ENCODE results near the gene H2BK1. TPM values are rescaled to one million over a fixed set of nuclear protein-coding genes. Genes with fewer than 3 reads are reported as not detected.
A peak's percentile ranks its signal among the peaks of the same experiment; 100 is the strongest.

Gene H2BK1
- total and polyA plus RNA-seq, 7 experiments from 2014 or later: 1.8 to 6.4 (median 1.9) TPM; not detected in 2

- Mint-ChIP-seq H3K36me3 (peaks cover 2 to 13% (median 5%) of the 10 kb centered on the region in 5 donors), H3K4me3 (no peak overlapping the region), H3K4me1 (peaks cover 19 to 30% (median 26%) of the 10 kb centered on the region in 7 donors), H3K27me3 (no peaks in the 10 kb centered on the region), H3K27ac (peak overlapping the region in 1 of 9 donors; percentile 14), H3K9me3 (no peaks in the 10 kb centered on the region)
- Histone ChIP-seq H3K4me3 (ENCODE audit: low read length) (no peak overlapping the region), H3K27me3 (ENCODE audit: control insufficient read depth in 2 of 2, insufficient read depth in 2 of 2, low read length in 2 of 2) (no peaks in the 10 kb centered on the region), H3K27ac (ENCODE audit: low read depth, low read length) (no peak overlapping the region), H3K36me3 (ENCODE audit: control insufficient read depth in 2 of 3, insufficient read depth in 3 of 3, low read length in 3 of 3) (peaks cover 3 to 46% (median 5%) of the 10 kb centered on the region in 3 experiments), H3K4me1 (ENCODE audit: control insufficient read depth in 2 of 2, insufficient read depth in 2 of 2, low read length in 2 of 2) (peaks cover 14% of the 10 kb centered on the region in 2 donors), H3K9me3 (ENCODE audit: control insufficient read depth in 2 of 3, low read length in 3 of 3) (no peaks in the 10 kb centered on the region)
- ATAC-seq (no peak), DNase-seq (no peak)
- intact Hi-C loops (cut with micrococcal nuclease): loop anchor here in 1 of 2 donors (10.0 kb wide), 1 partner anchor 1464 kb away; the partner anchor contains the start of gene ZNF467
- ChIA-PET POLR2A (interaction anchor here (1.3 kb wide), 1 partner anchor 12 kb away, joined by 3 read pairs; the partner anchor contains the start of gene ABCF2), CTCF (no interaction called here)
Measured at GRCh38 chr7:151238924-151239836, 28.9 kb upstream of the H2BK1 start.

GRCh38 chr7:151238190-151238810, 28.0 kb upstream of the H2BK1 start:
- DNase-seq: no peak

GRCh38 chr7:151237244-151238189, 27.2 kb upstream of the H2BK1 start:
- Mint-ChIP-seq H3K27me3 (no peaks in the 10 kb centered on the region), H3K4me1 (peaks cover 16 to 28% (median 24%) of the 10 kb centered on the region in 7 donors), H3K27ac (no peak overlapping the region), H3K9me3 (no peaks in the 10 kb centered on the region), H3K4me3 (no peak overlapping the region), H3K36me3 (peaks cover 3 to 13% (median 5%) of the 10 kb centered on the region in 5 donors)
- ChIA-PET POLR2A (no interaction called here), CTCF (interaction anchor here (0.5 to 0.7 kb wide), 2 partner anchors 75 to 131 kb away, joined by 3 read pairs; no protein-coding TSS in a partner anchor)
- peaks cover 3 to 49% (median 5%) of the 10 kb centered on the region in 3 experiments for H3K36me3 ChIP-seq (ENCODE audit: control insufficient read depth in 2 of 3, insufficient read depth in 3 of 3, low read length in 3 of 3)
- H3K4me3 ChIP-seq (ENCODE audit: low read length): no peak overlapping the region
- no peaks in the 10 kb centered on the region for H3K9me3 ChIP-seq (ENCODE audit: control insufficient read depth in 2 of 3, low read length in 3 of 3)
- no peaks in the 10 kb centered on the region for H3K27me3 ChIP-seq (ENCODE audit: control insufficient read depth in 2 of 2, insufficient read depth in 2 of 2, low read length in 2 of 2)
- no peak overlapping the region for H3K27ac ChIP-seq (ENCODE audit: low read depth, low read length)
- DNase-seq (no peak), ATAC-seq (no peak)
- intact Hi-C loops (cut with micrococcal nuclease): loop anchor here in 1 of 2 donors (10.0 kb wide), 1 partner anchor 1463 kb away; the partner anchor contains the start of gene ZNF467
- peaks cover 12 to 13% of the 10 kb centered on the region in 2 donors for H3K4me1 ChIP-seq (ENCODE audit: control insufficient read depth in 2 of 2, insufficient read depth in 2 of 2, low read length in 2 of 2)

More at GRCh38 chr7:151238190-151238810, 28.0 kb upstream of the H2BK1 start:
- H3K36me3 Mint-ChIP-seq: peaks cover 2 to 13% (median 5%) of the 10 kb centered on the region in 5 donors
- Histone ChIP-seq H3K9me3 (ENCODE audit: control insufficient read depth in 2 of 3, low read length in 3 of 3) (no peaks in the 10 kb centered on the region), H3K4me1 (ENCODE audit: control insufficient read depth in 2 of 2, insufficient read depth in 2 of 2, low read length in 2 of 2) (peaks cover 16 to 17% of the 10 kb centered on the region in 2 donors), H3K4me3 (ENCODE audit: low read length) (no peak overlapping the region), H3K27ac (ENCODE audit: low read depth, low read length) (no peak overlapping the region), H3K27me3 (ENCODE audit: control insufficient read depth in 2 of 2, insufficient read depth in 2 of 2, low read length in 2 of 2) (no peaks in the 10 kb centered on the region), H3K36me3 (ENCODE audit: control insufficient read depth in 2 of 3, insufficient read depth in 3 of 3, low read length in 3 of 3) (peaks cover 3 to 46% (median 5%) of the 10 kb centered on the region in 3 experiments)
- intact Hi-C loops (cut with micrococcal nuclease): loop anchor here in 1 of 2 donors (10.0 kb wide), 1 partner anchor 1463 kb away; the partner anchor contains the start of gene ZNF467
- no peak overlapping the region for H3K4me3 Mint-ChIP-seq
- ChIA-PET POLR2A (no interaction called here), CTCF (no interaction called here)
- H3K27me3 Mint-ChIP-seq: no peaks in the 10 kb centered on the region
- H3K9me3 Mint-ChIP-seq: no peaks in the 10 kb centered on the region
- ATAC-seq: no peak
- H3K27ac Mint-ChIP-seq: no peak overlapping the region
- H3K4me1 Mint-ChIP-seq: peaks cover 19 to 30% (median 26%) of the 10 kb centered on the region in 7 donors

GRCh38 chr7:151236406-151236805, 26.1 kb upstream of the H2BK1 start:
- H3K27me3 Mint-ChIP-seq: no peaks in the 10 kb centered on the region
- intact Hi-C loops (cut with micrococcal nuclease): loop anchor here in 1 of 2 donors (10.0 kb wide), 1 partner anchor 1462 kb away; the partner anchor contains the start of gene ZNF467
- ATAC-seq (no peak), DNase-seq (no peak)
- no peaks in the 10 kb centered on the region for H3K9me3 Mint-ChIP-seq
- peaks cover 3 to 50% (median 5%) of the 10 kb centered on the region in 3 experiments for H3K36me3 ChIP-seq (ENCODE audit: control insufficient read depth in 2 of 3, insufficient read depth in 3 of 3, low read length in 3 of 3)
- no peaks in the 10 kb centered on the region for H3K27me3 ChIP-seq (ENCODE audit: control insufficient read depth in 2 of 2, insufficient read depth in 2 of 2, low read length in 2 of 2)
- peaks cover 18 to 19% of the 10 kb centered on the region in 2 donors for H3K4me1 ChIP-seq (ENCODE audit: control insufficient read depth in 2 of 2, insufficient read depth in 2 of 2, low read length in 2 of 2)
- H3K27ac Mint-ChIP-seq: peak overlapping the region in 3 of 9 donors; percentile 11 to 66 (median 47)
- no peak overlapping the region for H3K4me3 ChIP-seq (ENCODE audit: low read length)
- H3K27ac ChIP-seq (ENCODE audit: low read depth, low read length): no peak overlapping the region
- CTCF ChIA-PET: interaction anchor here (0.7 kb wide), 1 partner anchor 132 kb away, joined by 3 read pairs; no protein-coding TSS in a partner anchor
- no peaks in the 10 kb centered on the region for H3K9me3 ChIP-seq (ENCODE audit: control insufficient read depth in 2 of 3, low read length in 3 of 3)
- peaks cover 3 to 13% (median 5%) of the 10 kb centered on the region in 5 donors for H3K36me3 Mint-ChIP-seq
- H3K4me1 Mint-ChIP-seq: peaks cover 26 to 36% (median 32%) of the 10 kb centered on the region in 7 donors
- peak overlapping the region in 1 of 10 donors; percentile 38 for H3K4me3 Mint-ChIP-seq
- POLR2A ChIA-PET: interaction anchor here (1.0 kb wide), 1 partner anchor 17 kb away, joined by 3 read pairs; no protein-coding TSS in a partner anchor

- H3K27me3 ChIP-seq (ENCODE audit: control insufficient read depth in 2 of 2, insufficient read depth in 2 of 2, low read length in 2 of 2): no peaks in the 10 kb centered on the region
- H3K4me1 Mint-ChIP-seq: peaks cover 29 to 36% (median 32%) of the 10 kb centered on the region in 7 donors
- peak overlapping the region in 1 of 9 donors; percentile 14 for H3K27ac Mint-ChIP-seq
- H3K9me3 Mint-ChIP-seq: no peaks in the 10 kb centered on the region
- ATAC-seq (no peak), DNase-seq (no peak)
- H3K4me3 ChIP-seq (ENCODE audit: low read length): no peak overlapping the region
- H3K36me3 Mint-ChIP-seq: peaks cover 3 to 13% (median 5%) of the 10 kb centered on the region in 5 donors
- H3K27ac ChIP-seq (ENCODE audit: low read depth, low read length): no peak overlapping the region
- H3K4me1 ChIP-seq (ENCODE audit: control insufficient read depth in 2 of 2, insufficient read depth in 2 of 2, low read length in 2 of 2): peaks cover 18 to 19% of the 10 kb centered on the region in 2 donors
- ChIA-PET POLR2A (no interaction called here), CTCF (interaction anchor here (1.1 kb wide), 1 partner anchor 9 kb away, joined by 5 read pairs; no protein-coding TSS in a partner anchor)
- intact Hi-C loops (cut with micrococcal nuclease): loop anchor here in 1 of 2 donors (10.0 kb wide), 1 partner anchor 1460 kb away; the partner anchor contains the start of gene ZNF467
- no peaks in the 10 kb centered on the region for H3K9me3 ChIP-seq (ENCODE audit: control insufficient read depth in 2 of 3, low read length in 3 of 3)
- H3K27me3 Mint-ChIP-seq: peaks cover 0 to 1% (median 0%) of the 10 kb centered on the region in 5 donors
- H3K36me3 ChIP-seq (ENCODE audit: control insufficient read depth in 2 of 3, insufficient read depth in 3 of 3, low read length in 3 of 3): peaks cover 3 to 50% (median 5%) of the 10 kb centered on the region in 3 experiments
- H3K4me3 Mint-ChIP-seq: peak overlapping the region in 3 of 10 donors; percentile 52 to 56 (median 53)
Measured at GRCh38 chr7:151235091-151235787, 25.0 kb upstream of the H2BK1 start.
